Lower leg skin (tissue), 3 donors: ENCODE results near the gene LRGUK.

Experiments
- POLR2A ChIP-seq, 2 donors: fragments of 450-650 bp; IDR thresholded peaks; one replicate each; pipeline ENCODE4 v1.6.1; 2016 to 2017; ENCODE audit warnings: antibody characterized with exemption in 2 of 2, mild to moderate bottlenecking in 1 of 2, moderate library complexity in 1 of 2
- TF ChIP-seq, protein P1 (sequence below), 3 donors: fragments of 450-650 bp; IDR thresholded peaks; one replicate each; pipeline ENCODE4 v1.5.1; 2016; ENCODE audit warnings: antibody characterized with exemption in 3 of 3, mild to moderate bottlenecking in 3 of 3, moderate library complexity in 2 of 3

DNA sequence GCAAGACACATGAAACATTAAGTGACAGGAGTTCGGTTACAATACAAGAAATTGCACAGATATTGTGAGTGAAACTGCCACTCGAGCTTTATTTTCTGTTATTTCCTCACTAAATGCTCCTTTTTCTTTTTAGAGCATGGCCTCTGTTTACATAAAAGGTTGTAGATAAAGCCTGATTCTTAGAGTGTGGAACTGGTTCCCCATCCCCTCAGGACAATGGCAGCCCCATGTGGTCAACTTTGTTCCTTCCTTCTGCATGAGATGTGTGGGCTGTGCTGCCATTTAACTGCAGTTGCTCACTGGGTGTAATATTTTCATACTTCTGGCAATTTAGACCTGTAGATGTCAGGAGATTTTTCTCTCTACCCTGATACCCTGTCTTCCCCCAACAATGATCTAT, 70.2 kb downstream of the LRGUK start:
- TF ChIP-seq, protein P1, sequence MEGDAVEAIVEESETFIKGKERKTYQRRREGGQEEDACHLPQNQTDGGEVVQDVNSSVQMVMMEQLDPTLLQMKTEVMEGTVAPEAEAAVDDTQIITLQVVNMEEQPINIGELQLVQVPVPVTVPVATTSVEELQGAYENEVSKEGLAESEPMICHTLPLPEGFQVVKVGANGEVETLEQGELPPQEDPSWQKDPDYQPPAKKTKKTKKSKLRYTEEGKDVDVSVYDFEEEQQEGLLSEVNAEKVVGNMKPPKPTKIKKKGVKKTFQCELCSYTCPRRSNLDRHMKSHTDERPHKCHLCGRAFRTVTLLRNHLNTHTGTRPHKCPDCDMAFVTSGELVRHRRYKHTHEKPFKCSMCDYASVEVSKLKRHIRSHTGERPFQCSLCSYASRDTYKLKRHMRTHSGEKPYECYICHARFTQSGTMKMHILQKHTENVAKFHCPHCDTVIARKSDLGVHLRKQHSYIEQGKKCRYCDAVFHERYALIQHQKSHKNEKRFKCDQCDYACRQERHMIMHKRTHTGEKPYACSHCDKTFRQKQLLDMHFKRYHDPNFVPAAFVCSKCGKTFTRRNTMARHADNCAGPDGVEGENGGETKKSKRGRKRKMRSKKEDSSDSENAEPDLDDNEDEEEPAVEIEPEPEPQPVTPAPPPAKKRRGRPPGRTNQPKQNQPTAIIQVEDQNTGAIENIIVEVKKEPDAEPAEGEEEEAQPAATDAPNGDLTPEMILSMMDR (IDR thresholded peaks at IDR 0.05): no peak
- no peak for TF ChIP-seq POLR2A (IDR thresholded peaks at IDR 0.05)
